ENCODE results near the gene SPC25. TPM values are rescaled to one million over a fixed set of nuclear protein-coding genes. Genes with fewer than 3 reads are reported as not detected.
"Not testable (repeated sequence)": the region's sequence is repeated elsewhere in the genome, so short reads cannot be mapped to it uniquely, and the experiment has no call there.

The SPC25 gene
- total RNA-seq, result 10 to 100 TPM; 31.0 to 32.0 TPM

- intact Hi-C loops (cut with micrococcal nuclease), result loop anchor here (1.0 to 5.0 kb wide), 3 partner anchors 10 to 802 kb away; partner anchors contain the start of genes CFAP210, PHOSPHO2 and STK39
- H3K27ac Mint-ChIP-seq, result peak within 1 kb of the TSS; percentile 90
- peak within 1 kb of the TSS; percentile 100 for H3K4me3 Mint-ChIP-seq
- peaks cover 2% of the 10 kb centered on the region for H3K27me3 Mint-ChIP-seq (ENCODE audit: low read depth)
- DNase-seq, result peak; percentile 95
- H3K9me3 Mint-ChIP-seq, result no peaks in the 10 kb centered on the region
- H3K4me1 Mint-ChIP-seq (ENCODE audit: low read depth), result peaks cover 11% of the 10 kb centered on the region
- CTCF ChIA-PET, result no interaction called here
- H3K36me3 Mint-ChIP-seq (ENCODE audit: low read depth), result peaks cover 24% of the 10 kb centered on the region
These were observed at the start of gene SPC25 for GRCh38 chr2:168890006-168890782. Gene SPC25, minus strand, starts transcription at chr2:168890430. Its CDS starts 911 bp downstream, at chr2:168889519.

GRCh38 chr2:168939918-168940317, 49.7 kb upstream of the SPC25 start:
- no peaks in the 10 kb centered on the region for H3K4me1 Mint-ChIP-seq (ENCODE audit: low read depth)
- intact Hi-C loops (cut with micrococcal nuclease), result no loop called here
- H3K4me3 Mint-ChIP-seq, result no peak overlapping the region
- H3K36me3 Mint-ChIP-seq (ENCODE audit: low read depth), result no peaks in the 10 kb centered on the region
- H3K9me3 Mint-ChIP-seq, result no peaks in the 10 kb centered on the region
- CTCF ChIA-PET, result interaction anchor here (0.9 to 1.7 kb wide), 3 partner anchors 10 to 202 kb away, joined by 4 to 7 read pairs (median 4); no protein-coding TSS in a partner anchor
- DNase-seq, result no peak
- no peaks in the 10 kb centered on the region for H3K27me3 Mint-ChIP-seq (ENCODE audit: low read depth)
- H3K27ac Mint-ChIP-seq, result no peak overlapping the region

DNA sequence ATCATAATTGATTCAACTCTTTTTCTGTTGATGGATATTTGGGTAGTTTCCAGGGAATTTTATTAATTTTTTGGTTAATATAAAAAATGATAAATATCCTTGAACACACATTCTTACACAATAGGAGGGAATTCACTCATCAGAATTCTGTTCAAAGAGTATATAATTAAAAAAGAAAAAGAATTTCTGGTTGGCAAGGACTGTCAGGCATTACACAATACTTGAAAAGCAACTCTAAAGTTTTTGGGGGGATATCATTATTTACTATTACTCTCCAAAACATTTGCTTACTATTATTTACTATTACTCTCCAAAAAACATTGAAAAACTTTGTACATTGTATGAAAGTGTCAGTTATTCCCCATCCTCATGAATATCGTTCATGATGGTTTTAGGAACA, 48.8 kb upstream of the SPC25 start:
- no peaks in the 10 kb centered on the region for H3K9me3 Mint-ChIP-seq
- no peak overlapping the region for H3K4me3 Mint-ChIP-seq
- CTCF ChIA-PET, result no interaction called here
- no peaks in the 10 kb centered on the region for H3K27me3 Mint-ChIP-seq (ENCODE audit: low read depth)
- intact Hi-C loops (cut with micrococcal nuclease), result no loop called here
- no peak for DNase-seq
- H3K27ac Mint-ChIP-seq, result no peak overlapping the region
- H3K36me3 Mint-ChIP-seq (ENCODE audit: low read depth), result no peaks in the 10 kb centered on the region
- no peaks in the 10 kb centered on the region for H3K4me1 Mint-ChIP-seq (ENCODE audit: low read depth)

DNA sequence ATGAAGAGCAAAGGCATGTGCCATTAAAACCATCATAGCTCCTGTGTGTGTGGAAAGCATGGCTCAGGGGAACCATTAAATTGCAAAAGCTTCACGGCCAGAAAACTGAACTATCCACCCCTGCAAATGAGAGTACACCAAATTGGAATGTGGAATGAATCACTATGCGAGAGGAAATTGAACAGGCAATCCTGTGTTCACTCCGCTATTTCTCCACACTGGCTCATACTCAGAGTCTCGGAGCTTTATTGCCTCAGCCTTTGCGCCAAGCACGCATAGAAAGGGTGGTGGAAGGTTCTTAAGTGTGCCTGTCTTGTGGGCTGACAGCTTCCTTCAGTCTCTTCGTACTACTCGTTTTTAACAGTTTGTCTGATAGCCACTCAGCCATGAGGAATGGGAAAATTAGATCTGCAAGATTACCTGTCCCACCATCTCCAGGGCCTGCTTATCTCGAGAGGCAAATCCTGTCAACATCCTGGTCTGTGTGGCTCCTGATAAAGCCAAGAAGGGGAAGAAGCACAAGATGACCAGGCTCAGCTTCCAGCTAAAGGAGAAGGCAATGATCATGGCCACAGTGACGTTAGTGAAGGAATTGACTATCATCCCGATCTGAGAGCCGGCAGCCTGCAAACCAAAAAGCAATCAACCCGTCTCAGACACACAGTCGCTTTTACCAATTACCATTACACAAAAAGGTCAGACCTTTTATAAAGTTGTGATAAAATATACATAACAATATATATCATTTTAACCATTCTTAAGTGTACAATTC, 45.8 kb upstream of the SPC25 start:
- no peak overlapping the region for H3K4me3 Mint-ChIP-seq
- no peak for DNase-seq
- H3K4me1 Mint-ChIP-seq (ENCODE audit: low read depth), result no peaks in the 10 kb centered on the region
- H3K36me3 Mint-ChIP-seq (ENCODE audit: low read depth), result no peaks in the 10 kb centered on the region
- CTCF ChIA-PET, result interaction anchor here (0.5 to 1.7 kb wide), 2 partner anchors 9 to 174 kb away, joined by 3 to 4 read pairs; no protein-coding TSS in a partner anchor
- H3K27me3 Mint-ChIP-seq (ENCODE audit: low read depth), result peaks cover 6% of the 10 kb centered on the region
- intact Hi-C loops (cut with micrococcal nuclease), result no loop called here
- H3K27ac Mint-ChIP-seq, result no peak overlapping the region
- no peaks in the 10 kb centered on the region for H3K9me3 Mint-ChIP-seq

DNA sequence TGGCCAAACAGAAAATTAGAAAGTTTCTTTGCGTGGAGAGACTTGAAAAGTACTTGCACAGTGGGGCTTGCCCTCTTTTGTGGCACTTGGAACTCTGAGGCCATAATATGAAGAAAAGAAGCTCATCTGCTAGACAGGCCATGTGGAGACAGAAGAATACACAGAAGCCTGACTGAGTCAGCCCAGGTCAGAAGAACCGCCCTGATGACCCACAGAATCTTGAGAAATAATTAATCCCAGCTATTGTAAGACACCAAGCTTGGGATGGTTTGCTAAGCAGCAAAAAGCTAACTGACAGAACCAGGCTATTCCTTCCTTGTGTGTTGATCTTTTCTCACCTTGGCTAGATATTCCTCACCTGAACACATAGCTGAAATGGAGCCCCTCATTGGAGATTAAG, 44.6 kb upstream of the SPC25 start:
- Mint-ChIP-seq H3K36me3 (ENCODE audit: low read depth) (no peaks in the 10 kb centered on the region), H3K4me1 (ENCODE audit: low read depth) (no peaks in the 10 kb centered on the region), H3K9me3 (no peaks in the 10 kb centered on the region), H3K27ac (no peak overlapping the region), H3K4me3 (no peak overlapping the region), H3K27me3 (ENCODE audit: low read depth) (peaks cover 6% of the 10 kb centered on the region)
- CTCF ChIA-PET, result no interaction called here
- no peak for DNase-seq
- intact Hi-C loops (cut with micrococcal nuclease), result no loop called here

- CTCF ChIA-PET; H3K4me1 Mint-ChIP-seq (ENCODE audit: low read depth); H3K9me3 Mint-ChIP-seq; H3K36me3 Mint-ChIP-seq (ENCODE audit: low read depth); intact Hi-C loops (cut with micrococcal nuclease); DNase-seq; H3K27ac Mint-ChIP-seq; H3K4me3 Mint-ChIP-seq: not testable (repeated sequence)
- peaks cover 10% of the 10 kb centered on the region for H3K27me3 Mint-ChIP-seq (ENCODE audit: low read depth)
These were observed 41.9 kb upstream of the SPC25 start for GRCh38 chr2:168932174-168932573.

DNA sequence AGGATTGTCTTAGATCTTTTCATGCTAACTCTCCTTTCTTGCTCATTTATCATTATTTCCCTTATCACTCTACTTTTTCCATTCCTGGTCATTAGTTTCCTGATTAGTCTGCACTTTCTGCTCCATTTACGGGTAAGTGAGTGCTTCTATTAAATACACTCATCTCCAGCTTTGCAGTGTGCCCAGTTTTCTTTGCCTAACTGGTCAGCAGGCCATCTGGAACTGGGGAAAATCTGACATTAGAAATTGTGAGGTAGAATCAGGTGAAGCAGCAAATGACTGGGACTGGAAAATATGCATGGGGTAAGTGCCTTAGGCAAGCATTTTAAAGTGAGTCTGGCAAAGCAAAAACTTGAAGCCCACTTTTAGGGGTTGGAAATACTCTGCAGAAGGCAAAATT, 40.0 kb upstream of the SPC25 start:
- Mint-ChIP-seq H3K27ac (no peak overlapping the region), H3K27me3 (ENCODE audit: low read depth) (peaks cover 14% of the 10 kb centered on the region), H3K4me1 (ENCODE audit: low read depth) (no peaks in the 10 kb centered on the region), H3K4me3 (no peak overlapping the region), H3K9me3 (no peaks in the 10 kb centered on the region), H3K36me3 (ENCODE audit: low read depth) (no peaks in the 10 kb centered on the region)
- no peak for DNase-seq
- CTCF ChIA-PET, result interaction anchor here (1.5 to 1.6 kb wide), 2 partner anchors 9 to 19 kb away, joined by 3 to 4 read pairs; no protein-coding TSS in a partner anchor
- intact Hi-C loops (cut with micrococcal nuclease), result no loop called here

- Mint-ChIP-seq H3K4me3 (no peak overlapping the region), H3K27me3 (ENCODE audit: low read depth) (peaks cover 14% of the 10 kb centered on the region), H3K4me1 (ENCODE audit: low read depth) (no peaks in the 10 kb centered on the region), H3K27ac (no peak overlapping the region), H3K36me3 (ENCODE audit: low read depth) (no peaks in the 10 kb centered on the region), H3K9me3 (no peaks in the 10 kb centered on the region)
- DNase-seq, result no peak
- intact Hi-C loops (cut with micrococcal nuclease), result no loop called here
- CTCF ChIA-PET, result interaction anchor here (0.7 kb wide), 1 partner anchor 174 kb away, joined by 3 read pairs; no protein-coding TSS in a partner anchor
These were observed 38.8 kb upstream of the SPC25 start for GRCh38 chr2:168929031-168929430.

DNA sequence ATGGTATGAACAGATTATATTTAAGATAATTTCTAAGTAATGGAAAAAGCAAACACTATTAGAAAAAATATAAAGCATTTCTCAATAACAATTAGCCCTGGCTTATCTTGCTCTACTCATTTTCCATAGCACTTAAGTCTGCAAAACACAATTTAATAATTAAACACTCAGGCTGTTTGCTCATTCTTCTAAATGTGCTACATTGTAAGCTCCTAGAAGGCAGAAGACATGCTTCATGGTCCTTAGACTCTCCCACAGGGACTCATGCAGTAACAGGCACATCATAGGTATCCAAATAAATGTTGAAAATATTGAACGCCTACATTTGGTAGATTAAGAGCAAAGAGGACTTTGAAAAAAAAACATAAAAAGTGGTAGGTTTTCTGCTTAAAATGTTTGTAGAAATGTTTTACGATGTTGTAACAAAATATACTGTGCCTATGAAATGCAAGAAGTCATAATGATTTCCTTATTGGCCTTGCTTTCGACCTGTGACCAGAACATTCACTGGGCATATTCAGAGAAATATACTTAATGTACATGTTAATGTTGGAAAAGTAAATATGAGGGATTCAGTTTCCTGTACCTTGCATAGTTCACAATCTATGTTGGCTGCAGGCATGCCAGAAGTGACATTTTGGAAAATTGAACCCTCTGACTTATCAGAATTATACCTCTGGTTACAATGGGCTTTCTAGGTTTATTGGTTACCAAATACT, 38.0 kb upstream of the SPC25 start:
- DNase-seq, result no peak
- Mint-ChIP-seq H3K4me1 (ENCODE audit: low read depth) (no peaks in the 10 kb centered on the region), H3K4me3 (no peak overlapping the region), H3K27ac (no peak overlapping the region), H3K27me3 (ENCODE audit: low read depth) (peaks cover 18% of the 10 kb centered on the region), H3K9me3 (no peaks in the 10 kb centered on the region), H3K36me3 (ENCODE audit: low read depth) (no peaks in the 10 kb centered on the region)
- CTCF ChIA-PET, result no interaction called here
- intact Hi-C loops (cut with micrococcal nuclease), result no loop called here

DNA sequence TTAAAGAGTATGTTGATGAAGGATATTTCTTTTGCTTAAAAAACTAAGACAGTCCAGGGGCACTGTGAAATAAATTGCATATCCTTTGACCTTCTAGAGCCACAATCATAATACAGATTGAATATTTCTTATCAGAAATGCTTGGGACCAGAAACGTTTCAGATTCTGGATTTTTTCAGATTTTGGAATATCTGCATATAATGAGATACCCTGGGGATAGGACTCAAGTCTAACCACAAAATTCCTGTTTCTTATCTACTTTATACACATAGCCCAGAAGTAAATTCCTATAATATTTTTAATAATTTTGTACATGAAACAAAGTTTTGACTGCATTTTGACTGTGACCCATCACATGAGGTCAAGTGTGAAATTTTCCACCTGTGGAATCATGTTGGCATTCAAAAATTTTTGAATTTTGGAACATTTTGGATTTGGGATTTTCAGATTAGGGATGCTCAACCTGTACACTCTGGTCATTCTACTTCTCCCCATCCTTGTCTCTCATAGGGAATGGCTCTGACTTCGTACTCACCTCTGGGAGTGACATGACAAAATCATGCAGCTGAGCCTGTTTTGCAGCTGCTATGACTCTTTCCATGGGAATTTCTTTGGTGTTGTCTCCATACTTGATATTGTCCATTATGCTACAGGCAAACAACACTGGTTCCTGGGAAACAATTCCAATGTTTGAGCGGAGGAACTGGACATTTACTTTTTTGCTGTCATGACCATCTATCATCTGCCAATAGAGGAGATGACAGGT, 36.6 kb upstream of the SPC25 start:
- intact Hi-C loops (cut with micrococcal nuclease), result no loop called here

DNA sequence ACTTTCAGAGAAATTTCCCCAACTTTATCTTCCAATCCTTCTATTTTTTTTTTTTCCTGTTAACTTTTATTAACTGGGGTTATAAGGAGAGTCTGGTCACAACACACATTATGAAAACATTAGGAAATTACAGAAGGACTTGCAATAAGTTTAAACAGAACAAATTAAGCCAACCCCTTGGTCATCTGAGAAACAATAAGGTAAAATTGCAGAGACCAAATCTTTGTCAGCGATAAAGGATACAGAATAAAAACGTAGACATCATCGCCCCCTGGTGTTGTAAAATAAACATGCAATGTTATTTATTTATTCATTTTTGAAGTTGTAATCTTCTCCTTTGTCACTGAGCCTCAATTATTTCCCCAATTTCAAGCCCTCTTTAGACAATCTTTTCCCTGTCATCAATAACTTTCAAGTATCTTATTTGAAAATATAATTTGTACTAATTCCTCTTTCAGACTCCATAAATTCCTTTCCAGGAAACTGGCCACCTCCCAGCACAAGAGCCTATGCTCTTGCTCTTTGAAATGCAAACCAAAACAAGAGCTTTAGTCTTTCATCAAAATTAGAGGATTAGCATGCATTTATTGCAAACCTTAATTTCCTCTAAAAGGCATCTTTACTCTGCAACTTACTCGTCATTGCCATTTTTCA, 30.4 kb upstream of the SPC25 start:
- intact Hi-C loops (cut with micrococcal nuclease), result loop anchor here (1.0 to 5.0 kb wide), 4 partner anchors 147 to 784 kb away; no protein-coding TSS in a partner anchor
- no peaks in the 10 kb centered on the region for H3K9me3 Mint-ChIP-seq

More for the DNA sequence above, 36.6 kb upstream of the SPC25 start:
- no peaks in the 10 kb centered on the region for H3K4me1 Mint-ChIP-seq (ENCODE audit: low read depth)
- no peak for DNase-seq
- H3K27me3 Mint-ChIP-seq (ENCODE audit: low read depth), result peaks cover 14% of the 10 kb centered on the region
- no peaks in the 10 kb centered on the region for H3K36me3 Mint-ChIP-seq (ENCODE audit: low read depth)
- CTCF ChIA-PET, result no interaction called here
- H3K4me3 Mint-ChIP-seq, result no peak overlapping the region
- H3K9me3 Mint-ChIP-seq, result no peaks in the 10 kb centered on the region
- H3K27ac Mint-ChIP-seq, result no peak overlapping the region

More for the DNA sequence above, 30.4 kb upstream of the SPC25 start:
- no peak for DNase-seq
- no peak overlapping the region for H3K27ac Mint-ChIP-seq
- peaks cover under 1% of the 10 kb centered on the region for H3K36me3 Mint-ChIP-seq (ENCODE audit: low read depth)
- H3K27me3 Mint-ChIP-seq (ENCODE audit: low read depth), result peaks cover 8% of the 10 kb centered on the region
- CTCF ChIA-PET, result interaction anchor here (0.5 to 1.5 kb wide), 7 partner anchors 10 to 1816 kb away, joined by 3 to 5 read pairs (median 3); no protein-coding TSS in a partner anchor
- no peak overlapping the region for H3K4me3 Mint-ChIP-seq
- H3K4me1 Mint-ChIP-seq (ENCODE audit: low read depth), result peaks cover 4% of the 10 kb centered on the region
